Measurements from ENCODE around the gene BTAF1.

BTAF1 gene

GRCh38 chr10:91908337-91909116, 15.0 kb upstream of the BTAF1 start:
- peak in 1 of 2 experiments; percentile 36 for DNase-seq (ENCODE audit: low read depth in 2 of 2)

- no peak for DNase-seq (ENCODE audit: low read depth in 2 of 2)
Measured at GRCh38 chr10:91909117-91909677, 14.4 kb upstream of the BTAF1 start, which contains the start of gene FGFBP3. Gene FGFBP3, minus strand, starts transcription at chr10:91909486. Its CDS starts 517 bp downstream, at chr10:91908969.

- DNase-seq (ENCODE audit: low read depth in 2 of 2) = no peak
Measured at GRCh38 chr10:91910467-91910866, 13.1 kb upstream of the BTAF1 start.

DNA sequence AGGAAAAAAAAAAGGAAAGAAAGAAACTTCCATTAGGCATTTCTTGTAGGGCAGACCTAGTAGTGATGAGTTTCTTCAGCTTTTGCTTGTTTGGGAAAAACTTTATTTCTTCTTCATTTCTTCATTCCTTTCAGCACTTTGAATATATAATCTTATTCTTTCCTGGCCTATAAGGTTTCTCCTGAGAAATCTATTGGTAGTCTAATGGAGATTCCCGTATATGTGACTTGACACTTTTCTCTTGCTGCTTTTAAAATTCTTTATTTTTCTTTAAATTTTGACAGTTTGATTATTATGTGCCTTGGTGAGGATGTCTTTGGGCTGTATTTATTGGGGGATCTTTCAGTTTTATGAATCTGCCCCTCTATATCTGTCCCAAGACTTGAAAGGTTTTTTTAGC, 3.9 kb upstream of the BTAF1 start:
- DNase-seq (ENCODE audit: low read depth in 2 of 2) = no peak

- no peak for DNase-seq (ENCODE audit: low read depth in 2 of 2)
Measured at GRCh38 chr10:91924212-91925021, 847 bp downstream of the BTAF1 start.

DNA sequence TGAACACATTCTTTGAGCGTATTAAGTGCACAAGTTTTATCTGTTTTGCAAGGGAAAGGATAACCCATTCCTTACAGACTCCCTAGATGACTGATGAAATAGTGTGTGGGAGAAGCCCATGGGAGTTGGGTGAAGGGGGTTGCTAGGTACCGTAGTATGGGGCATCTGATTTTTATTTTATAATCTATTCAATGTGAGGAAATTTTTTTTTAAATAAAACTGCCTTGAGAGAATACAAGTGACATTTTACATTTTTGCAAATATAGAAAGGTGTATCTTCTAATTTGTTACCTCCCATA, 1.4 kb downstream of the BTAF1 start:
- DNase-seq (ENCODE audit: low read depth in 2 of 2) = no peak

DNA sequence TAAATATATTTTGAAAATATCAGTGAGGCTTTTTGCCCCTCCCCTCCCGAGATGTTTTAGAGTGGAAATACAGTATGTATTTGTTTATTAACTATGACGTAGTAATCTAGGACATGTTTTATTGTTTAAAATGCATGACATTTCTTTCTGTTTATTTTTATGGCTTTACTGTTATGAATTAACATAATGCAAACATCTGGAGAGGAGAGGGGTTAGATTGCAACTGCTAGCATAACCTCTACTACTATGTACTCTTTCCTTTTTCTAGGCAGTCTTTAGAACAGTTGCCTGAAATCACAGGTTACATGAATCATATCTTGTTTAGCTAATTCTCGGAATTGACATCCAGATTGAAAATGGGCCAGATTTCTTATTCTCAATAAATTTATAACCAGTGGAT, 7.4 kb downstream of the BTAF1 start:
- no peak for DNase-seq (ENCODE audit: low read depth in 2 of 2)

DNA sequence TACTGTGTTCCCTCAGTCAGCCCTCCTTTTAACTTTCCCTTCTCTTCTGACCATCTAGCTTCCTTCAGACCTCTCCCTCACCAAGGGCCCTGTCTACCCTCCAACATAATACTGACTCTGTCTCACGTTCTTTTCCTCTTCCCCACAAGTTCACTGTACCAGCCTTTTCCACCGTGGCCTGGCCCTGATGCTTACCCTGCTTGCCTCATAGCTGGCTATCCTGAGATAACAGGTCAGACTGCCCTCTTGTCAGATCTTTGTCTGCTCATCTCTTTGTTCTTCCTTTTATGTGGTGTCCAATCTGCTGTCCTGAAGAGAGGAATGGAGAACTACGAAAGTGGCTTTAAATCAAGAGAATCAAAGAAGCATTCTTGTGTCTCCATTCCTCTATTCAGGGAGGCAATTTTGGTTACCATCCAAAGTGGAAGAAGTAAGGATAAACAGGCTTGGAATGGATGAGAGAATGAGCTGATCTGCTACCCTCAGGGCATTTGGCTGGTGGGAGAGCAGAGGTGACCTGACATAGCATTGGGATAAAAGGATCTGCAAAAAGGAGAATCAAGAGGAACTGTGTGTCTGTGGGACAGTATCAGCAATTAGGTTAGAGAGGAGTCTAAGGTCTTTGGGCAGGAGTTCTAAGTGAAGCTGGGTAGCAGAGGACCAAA, 8.1 kb downstream of the BTAF1 start:
- DNase-seq (ENCODE audit: low read depth in 2 of 2) = no peak

DNA sequence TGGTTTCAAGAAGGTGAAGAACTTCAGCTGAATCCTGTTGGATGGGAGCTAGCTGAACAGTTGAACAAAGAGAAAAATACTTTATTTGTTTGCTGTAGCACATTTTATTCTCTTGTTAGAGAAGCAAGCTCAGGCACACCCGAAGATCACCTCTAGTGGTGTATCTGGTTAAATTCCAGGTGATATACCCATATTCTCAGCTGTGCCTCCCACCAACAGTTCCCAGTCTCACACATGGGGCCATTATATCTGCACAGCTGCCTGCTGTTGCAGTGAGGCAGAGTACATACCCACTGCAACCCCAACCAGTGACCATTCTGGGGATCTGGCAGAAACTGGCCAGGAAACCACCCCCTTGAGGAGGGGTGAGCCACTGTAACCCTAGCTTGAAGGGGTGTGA, 9.2 kb downstream of the BTAF1 start:
- no peak for DNase-seq (ENCODE audit: low read depth in 2 of 2)

- no peak for DNase-seq (ENCODE audit: low read depth in 2 of 2)
Measured at GRCh38 chr10:91935886-91936285, 12.3 kb downstream of the BTAF1 start.

GRCh38 chr10:91939653-91940052, 16.1 kb downstream of the BTAF1 start:
- DNase-seq (ENCODE audit: low read depth in 2 of 2) = no peak

GRCh38 chr10:91941426-91941825, 17.9 kb downstream of the BTAF1 start:
- DNase-seq (ENCODE audit: low read depth in 2 of 2) = no peak

DNA sequence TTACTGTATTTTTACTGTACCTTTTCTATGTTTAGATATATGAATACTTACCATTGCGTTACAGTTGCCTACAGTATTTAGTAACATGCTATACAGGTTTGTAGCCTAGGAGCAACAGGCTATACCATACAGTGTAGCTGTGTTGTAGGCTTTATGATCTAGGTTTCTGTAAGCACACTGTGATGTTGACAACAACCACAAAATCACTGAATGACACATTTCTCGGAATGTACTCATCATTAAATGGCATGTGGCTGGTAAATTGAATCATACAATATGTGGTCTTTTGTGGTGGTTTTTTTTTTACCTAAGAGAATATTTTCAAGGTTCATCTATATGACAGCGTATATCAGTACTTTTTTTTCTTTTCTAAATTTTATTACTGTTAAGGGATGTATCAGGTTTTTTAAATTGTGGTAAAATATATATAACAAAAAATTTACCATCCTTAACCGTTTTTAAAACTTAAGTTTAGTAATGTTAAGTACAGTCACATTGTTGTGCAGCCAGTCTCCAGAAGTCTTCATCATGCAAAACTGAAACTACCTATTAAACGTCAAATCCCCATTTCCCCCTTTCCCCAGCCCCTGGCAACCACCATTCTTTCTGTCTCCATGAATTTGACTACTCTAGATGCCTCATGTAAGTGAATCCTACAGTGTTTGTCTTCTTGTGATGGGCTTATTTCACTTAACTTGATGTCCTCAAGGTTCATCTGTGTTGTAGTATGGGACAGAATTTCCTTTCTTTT, 21.5 kb downstream of the BTAF1 start:
- peak; percentile 12 to 17 for DNase-seq (ENCODE audit: low read depth in 2 of 2)

DNA sequence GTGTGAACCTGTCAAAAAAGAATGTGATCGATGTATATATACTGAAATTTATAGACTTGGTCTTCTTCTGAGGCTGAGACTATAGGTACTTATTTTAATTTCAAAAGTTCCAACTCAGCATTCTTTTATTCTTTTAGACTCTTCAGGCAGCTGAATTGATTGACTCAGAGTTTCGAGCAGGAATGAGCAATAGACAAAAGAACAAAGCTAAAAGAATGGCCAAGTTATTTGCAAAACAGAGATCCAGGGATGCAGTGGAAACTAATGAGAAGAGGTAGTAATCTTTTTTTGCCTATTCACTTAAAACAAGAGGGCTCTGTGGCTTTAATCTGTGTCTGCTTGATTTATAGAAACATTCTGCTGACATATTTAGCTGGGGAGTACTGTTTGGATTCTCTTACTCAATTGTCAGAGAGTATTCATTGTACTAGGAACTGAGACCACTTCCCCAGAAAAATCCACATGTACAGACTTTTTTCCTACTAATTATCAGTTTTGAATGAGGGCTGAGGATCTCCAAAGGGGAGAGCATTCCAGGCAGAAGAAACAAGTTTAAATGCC, 30.1 kb downstream of the BTAF1 start:
- DNase-seq (ENCODE audit: low read depth in 2 of 2) = no peak

- no peak for DNase-seq (ENCODE audit: low read depth in 2 of 2)
Measured at GRCh38 chr10:91955114-91955513, 31.5 kb downstream of the BTAF1 start.

- DNase-seq (ENCODE audit: low read depth in 2 of 2) = no peak
Measured at GRCh38 chr10:91957091-91957490, 33.5 kb downstream of the BTAF1 start.

GRCh38 chr10:91969297-91969696, 45.7 kb downstream of the BTAF1 start:
- no peak for DNase-seq (ENCODE audit: low read depth in 2 of 2)

- peak; percentile 30 to 31 for DNase-seq (ENCODE audit: low read depth in 2 of 2)
Measured at GRCh38 chr10:91974960-91975359, 51.4 kb downstream of the BTAF1 start.

DNA sequence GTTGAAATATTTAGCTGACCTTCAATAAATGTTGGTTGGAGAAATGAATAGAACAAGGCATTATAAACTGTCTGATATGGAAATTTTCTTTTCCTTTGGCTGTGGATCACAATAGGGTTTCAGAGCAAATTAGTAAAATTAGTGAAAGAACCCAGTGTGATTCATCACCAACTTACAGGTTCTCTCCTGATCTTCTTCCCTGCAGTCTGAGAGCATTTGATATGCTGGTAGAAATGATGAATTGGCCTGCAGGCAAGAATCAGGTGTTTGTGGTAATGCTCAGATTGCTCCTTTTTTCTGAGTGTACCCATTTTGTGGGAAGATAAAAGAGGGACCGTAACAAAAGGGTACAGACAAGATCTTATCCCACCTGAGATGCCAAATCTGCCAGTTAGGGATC, 51.9 kb downstream of the BTAF1 start:
- no peak for DNase-seq (ENCODE audit: low read depth in 2 of 2)

GRCh38 chr10:91976317-91977051, 52.9 kb downstream of the BTAF1 start:
- no peak for DNase-seq (ENCODE audit: low read depth in 2 of 2)

DNA sequence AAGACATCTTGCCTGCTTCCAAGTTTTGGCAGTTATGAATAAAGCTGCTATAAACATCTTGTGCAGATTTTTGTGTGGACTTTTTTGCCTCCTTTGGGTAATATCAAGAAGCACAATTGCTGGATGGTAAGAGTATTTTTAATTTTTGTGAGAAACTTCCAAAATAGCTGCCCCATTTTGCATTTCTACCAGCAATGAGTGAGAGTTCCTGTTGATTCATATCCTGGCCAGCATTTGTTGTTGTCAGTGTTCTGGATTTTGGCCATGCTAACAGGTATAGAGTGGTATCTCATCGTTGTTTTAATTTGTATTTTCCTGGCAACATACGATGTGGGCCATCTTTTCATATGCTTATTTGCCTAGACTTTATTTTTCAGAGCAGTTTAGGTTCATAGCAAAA, 53.9 kb downstream of the BTAF1 start:
- no peak for DNase-seq (ENCODE audit: low read depth in 2 of 2)
